Omental fat pad (tissue), 4 donors: ENCODE data around the gene ACTR6. TPM values are rescaled to one million over a fixed set of nuclear protein-coding genes. Genes with fewer than 3 reads are reported as not detected.
A peak's percentile ranks its signal among the peaks of the same experiment; 100 is the strongest.

Experiments
- ATAC-seq: fragments of 150-250 bp; one replicate; pipeline ENCODE4 v1.9.1; 2016; ENCODE audit warnings: mild to moderate bottlenecking, moderate library complexity; ENCODE audit not compliant: low FRiP score
- DNase-seq: peaks from one replicate; pipeline ENCODE4 v3.0.0-alpha.2; 2019; ENCODE audit warnings: low spot score
- total RNA-seq, 4 donors: library from RNA; depleted of rRNA; stranded (reverse); fragments of >200 nt; gene quantifications; one replicate each; pipeline ENCODE4 v1.1.0, GENCODE V29; 2016
- TF ChIP-seq, protein P1 (sequence below), 3 donors: fragments of 450-650 bp; IDR thresholded peaks; one replicate each; pipeline ENCODE4 v1.5.1; 2016 to 2017; ENCODE audit warnings: antibody characterized with exemption in 3 of 3, mild to moderate bottlenecking in 3 of 3, moderate library complexity in 2 of 3

The ACTR6 gene
- total RNA-seq, 4 donors from 2014 or later = 9.5 to 14.3 (median 11.6) TPM

DNA sequence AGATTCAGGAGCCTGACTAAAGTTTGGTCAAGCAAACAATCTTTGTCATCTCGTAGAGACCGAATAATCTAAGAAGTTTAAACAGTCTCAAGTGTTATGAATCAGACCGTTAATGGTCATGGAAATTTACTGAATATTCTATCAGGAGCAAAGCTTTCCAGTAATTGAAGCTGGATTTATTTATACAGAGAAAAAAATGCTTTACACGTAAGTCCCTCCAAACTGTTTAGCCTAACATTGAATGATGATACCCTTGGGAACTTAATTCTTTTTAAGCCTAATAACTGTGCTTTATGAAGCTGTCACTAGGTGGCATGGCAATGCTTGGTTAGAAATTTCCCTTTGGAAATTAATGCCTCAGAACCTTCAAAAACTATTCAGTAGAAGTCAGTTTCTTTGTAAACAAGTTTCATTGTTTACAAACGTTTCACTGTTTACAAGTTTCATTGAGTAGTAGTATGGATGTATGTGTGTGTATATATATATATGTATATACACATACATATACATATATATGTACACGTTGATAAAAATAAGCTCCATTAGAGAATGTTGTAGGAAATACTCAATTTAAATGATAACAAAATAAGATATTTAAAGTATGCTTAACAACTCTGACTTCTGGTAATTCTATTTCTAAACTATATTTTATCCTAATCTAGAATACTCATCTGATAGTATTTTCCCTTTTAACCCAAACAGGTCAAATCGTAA lies 34.1 kb downstream of the ACTR6 start:
- DNase-seq (no peak), ATAC-seq (peak; percentile 71)
- TF ChIP-seq, protein P1, sequence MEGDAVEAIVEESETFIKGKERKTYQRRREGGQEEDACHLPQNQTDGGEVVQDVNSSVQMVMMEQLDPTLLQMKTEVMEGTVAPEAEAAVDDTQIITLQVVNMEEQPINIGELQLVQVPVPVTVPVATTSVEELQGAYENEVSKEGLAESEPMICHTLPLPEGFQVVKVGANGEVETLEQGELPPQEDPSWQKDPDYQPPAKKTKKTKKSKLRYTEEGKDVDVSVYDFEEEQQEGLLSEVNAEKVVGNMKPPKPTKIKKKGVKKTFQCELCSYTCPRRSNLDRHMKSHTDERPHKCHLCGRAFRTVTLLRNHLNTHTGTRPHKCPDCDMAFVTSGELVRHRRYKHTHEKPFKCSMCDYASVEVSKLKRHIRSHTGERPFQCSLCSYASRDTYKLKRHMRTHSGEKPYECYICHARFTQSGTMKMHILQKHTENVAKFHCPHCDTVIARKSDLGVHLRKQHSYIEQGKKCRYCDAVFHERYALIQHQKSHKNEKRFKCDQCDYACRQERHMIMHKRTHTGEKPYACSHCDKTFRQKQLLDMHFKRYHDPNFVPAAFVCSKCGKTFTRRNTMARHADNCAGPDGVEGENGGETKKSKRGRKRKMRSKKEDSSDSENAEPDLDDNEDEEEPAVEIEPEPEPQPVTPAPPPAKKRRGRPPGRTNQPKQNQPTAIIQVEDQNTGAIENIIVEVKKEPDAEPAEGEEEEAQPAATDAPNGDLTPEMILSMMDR (IDR thresholded peaks at IDR 0.05) = peak in 1 of 3 donors; percentile 15

DNA sequence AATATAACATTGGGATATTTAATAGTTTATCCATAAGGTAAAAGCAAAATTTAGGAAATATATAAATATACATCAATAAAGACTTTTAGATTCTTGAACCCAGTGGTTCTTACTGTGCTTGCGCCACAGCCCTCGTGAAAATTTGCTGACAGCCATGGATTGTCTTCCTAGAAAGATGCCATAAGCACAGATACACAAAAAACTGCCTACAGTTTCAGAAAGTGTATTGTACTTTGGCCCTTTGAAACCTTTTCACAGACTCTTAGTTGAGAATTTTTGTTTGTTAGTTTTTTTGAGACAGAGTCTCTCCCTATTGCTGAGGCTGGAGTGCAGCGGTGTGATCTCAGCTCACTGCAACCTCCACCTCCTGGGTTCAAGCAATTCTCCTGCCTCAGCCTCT lies 38.2 kb downstream of the ACTR6 start:
- TF ChIP-seq, protein P1 (IDR thresholded peaks at IDR 0.05) = no peak
- ATAC-seq = no peak

DNA sequence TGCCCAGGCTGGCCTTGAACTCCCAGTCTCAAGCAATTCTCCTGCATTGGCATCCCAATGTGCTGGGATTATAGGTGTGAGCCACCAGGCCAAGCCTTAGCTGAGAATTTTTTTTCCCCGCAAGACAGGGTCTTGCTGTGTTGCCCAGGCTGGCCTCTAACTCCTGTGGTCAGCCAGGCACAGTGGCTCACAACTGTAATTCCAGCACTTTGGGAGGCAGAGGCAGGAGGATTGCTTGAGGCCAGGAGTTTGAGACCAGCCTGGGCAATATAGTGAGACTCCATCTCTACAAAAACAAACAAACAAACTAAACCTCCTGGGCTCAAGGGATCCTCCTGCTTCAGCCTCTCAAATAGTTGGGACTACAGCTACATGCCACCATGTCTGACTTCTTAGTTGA lies 39.0 kb downstream of the ACTR6 start:
- TF ChIP-seq, protein P1 (IDR thresholded peaks at IDR 0.05) = no peak
- no peak for DNase-seq
- no peak for ATAC-seq

More for the DNA sequence above, 38.2 kb downstream of the ACTR6 start:
- no peak for DNase-seq

DNA sequence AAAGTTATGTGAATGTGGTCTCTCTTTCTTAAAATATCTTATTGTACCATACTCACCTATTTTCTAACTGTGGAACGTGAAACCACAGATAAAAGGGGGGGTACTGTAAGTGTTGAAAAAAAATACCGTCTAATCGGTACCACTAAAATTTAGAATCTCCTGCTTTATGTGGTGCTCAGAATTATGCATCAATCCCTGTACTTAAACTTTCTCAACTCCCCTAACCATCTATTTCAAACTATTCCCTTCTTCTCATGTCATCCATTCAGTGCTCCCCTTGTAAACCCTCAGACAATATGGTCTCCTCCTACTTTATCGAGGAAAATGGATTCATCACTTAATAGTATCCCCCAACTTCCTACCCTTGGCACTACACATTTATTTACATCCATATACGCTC lies 42.5 kb downstream of the ACTR6 start:
- TF ChIP-seq, protein P1 (IDR thresholded peaks at IDR 0.05) = no peak
- no peak for ATAC-seq
- DNase-seq = no peak

DNA sequence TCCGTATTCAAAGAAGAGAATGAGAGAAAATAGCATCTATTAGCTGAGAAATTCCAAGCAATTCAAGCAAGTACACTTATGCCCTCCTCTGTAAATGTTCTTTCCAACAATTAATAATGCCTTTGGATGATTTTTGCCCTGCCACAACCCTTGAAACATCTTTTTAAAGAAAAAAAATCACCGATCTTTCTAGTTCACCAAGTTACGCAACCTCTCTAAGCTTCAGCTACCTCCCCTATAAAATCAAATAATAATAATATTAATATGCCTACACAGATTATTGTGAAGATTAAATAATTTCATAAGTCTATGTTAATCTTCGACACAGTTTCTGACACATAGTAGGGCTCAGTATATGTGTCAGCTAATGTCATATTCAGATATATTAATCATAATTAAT lies 47.1 kb downstream of the ACTR6 start:
- ATAC-seq (no peak), DNase-seq (no peak)
- TF ChIP-seq, protein P1 (IDR thresholded peaks at IDR 0.05) = no peak

DNA sequence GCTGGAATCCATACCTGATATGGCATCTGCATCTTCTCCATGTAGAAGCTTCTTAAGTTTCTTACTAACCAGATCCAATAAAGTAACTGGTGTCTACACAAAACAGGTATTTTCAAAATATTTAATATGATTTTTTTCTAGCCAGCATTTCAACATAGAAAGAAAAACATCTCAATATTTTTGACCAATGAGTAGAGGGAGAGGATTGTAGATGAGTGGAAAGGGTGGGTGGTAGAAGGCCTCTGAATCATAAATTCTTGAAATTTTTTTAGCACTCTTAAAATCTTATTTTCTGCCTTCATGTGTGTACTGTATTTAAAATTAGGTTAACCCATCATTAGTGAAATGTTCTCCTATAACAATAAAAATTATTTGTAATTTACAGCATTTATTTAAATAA lies 48.3 kb downstream of the ACTR6 start:
- DNase-seq (no peak), ATAC-seq (no peak)
- TF ChIP-seq, protein P1 (IDR thresholded peaks at IDR 0.05) = no peak

DNA sequence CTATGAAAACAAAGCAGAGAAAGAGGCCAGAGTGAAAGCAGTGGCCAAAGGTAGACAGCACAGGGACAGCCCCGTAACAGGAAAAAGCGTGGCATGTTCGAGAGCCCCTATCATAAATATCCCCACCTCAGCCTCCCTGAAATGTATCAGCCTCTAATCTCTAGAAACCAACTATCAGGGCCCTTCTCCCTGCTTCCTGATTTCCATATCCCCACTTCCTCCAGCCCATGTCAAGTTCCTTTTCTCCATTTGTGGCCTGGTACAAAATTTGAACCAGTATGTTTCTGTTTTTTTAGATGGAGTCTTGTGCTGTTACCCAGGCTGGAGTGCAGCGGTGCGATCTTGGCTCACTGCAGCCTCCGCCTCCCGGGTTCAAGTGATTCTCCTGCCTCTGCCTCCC lies 49.3 kb downstream of the ACTR6 start:
- ATAC-seq = no peak
- DNase-seq = no peak
- TF ChIP-seq, protein P1 (IDR thresholded peaks at IDR 0.05) = no peak
